ENCODE measurements around the gene ERCC1. TPM values are rescaled to one million over a fixed set of nuclear protein-coding genes. Genes with fewer than 3 reads are reported as not detected.
"Not testable (repeated sequence)": the region's sequence is repeated elsewhere in the genome, so short reads cannot be mapped to it uniquely, and the experiment has no call there.

Gene ERCC1
- total RNA-seq, 1 donor from 2014 or later: 123 TPM

DNA sequence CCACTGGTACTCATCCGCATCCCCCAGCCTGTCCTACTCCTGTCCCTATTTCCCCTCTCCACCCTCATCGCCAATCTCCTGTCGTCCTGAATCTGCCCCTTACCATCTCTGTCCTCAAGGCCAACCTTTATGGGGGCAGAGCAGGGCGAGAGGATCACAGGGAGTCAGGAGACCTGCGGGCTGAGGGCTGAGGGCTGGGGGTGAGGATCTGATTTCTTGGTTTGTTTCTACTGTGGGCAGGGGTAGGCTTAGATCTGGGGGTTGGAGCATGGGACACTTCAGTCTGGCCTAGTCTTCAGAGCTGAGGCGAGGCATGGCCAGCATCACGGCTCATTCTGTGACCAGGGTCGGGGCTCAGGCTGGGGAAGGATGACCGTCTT is 16.5 kb upstream of the ERCC1 start:
- Histone ChIP-seq H3K27ac (peak overlapping the region; percentile 98), H3K9me3 (no peaks in the 10 kb centered on the region), H3K4me3 (peak overlapping the region; percentile 61 to 81), H3K27me3 (no peaks in the 10 kb centered on the region), H3K4me1 (peaks cover 26% of the 10 kb centered on the region), H3K36me3 (no peaks in the 10 kb centered on the region)
- no peak for DNase-seq (ENCODE audit: extremely low spot score in 2 of 2)
- intact Hi-C loops (cut with DNase I): no loop called here
- TF ChIP-seq, protein P1, sequence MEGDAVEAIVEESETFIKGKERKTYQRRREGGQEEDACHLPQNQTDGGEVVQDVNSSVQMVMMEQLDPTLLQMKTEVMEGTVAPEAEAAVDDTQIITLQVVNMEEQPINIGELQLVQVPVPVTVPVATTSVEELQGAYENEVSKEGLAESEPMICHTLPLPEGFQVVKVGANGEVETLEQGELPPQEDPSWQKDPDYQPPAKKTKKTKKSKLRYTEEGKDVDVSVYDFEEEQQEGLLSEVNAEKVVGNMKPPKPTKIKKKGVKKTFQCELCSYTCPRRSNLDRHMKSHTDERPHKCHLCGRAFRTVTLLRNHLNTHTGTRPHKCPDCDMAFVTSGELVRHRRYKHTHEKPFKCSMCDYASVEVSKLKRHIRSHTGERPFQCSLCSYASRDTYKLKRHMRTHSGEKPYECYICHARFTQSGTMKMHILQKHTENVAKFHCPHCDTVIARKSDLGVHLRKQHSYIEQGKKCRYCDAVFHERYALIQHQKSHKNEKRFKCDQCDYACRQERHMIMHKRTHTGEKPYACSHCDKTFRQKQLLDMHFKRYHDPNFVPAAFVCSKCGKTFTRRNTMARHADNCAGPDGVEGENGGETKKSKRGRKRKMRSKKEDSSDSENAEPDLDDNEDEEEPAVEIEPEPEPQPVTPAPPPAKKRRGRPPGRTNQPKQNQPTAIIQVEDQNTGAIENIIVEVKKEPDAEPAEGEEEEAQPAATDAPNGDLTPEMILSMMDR (IDR thresholded peaks at IDR 0.05): no peak
- no peak for TF ChIP-seq POLR2AphosphoS5 (IDR thresholded peaks at IDR 0.05; ENCODE audit: insufficient read depth in 1 of 2, low read depth in 1 of 2)

DNA sequence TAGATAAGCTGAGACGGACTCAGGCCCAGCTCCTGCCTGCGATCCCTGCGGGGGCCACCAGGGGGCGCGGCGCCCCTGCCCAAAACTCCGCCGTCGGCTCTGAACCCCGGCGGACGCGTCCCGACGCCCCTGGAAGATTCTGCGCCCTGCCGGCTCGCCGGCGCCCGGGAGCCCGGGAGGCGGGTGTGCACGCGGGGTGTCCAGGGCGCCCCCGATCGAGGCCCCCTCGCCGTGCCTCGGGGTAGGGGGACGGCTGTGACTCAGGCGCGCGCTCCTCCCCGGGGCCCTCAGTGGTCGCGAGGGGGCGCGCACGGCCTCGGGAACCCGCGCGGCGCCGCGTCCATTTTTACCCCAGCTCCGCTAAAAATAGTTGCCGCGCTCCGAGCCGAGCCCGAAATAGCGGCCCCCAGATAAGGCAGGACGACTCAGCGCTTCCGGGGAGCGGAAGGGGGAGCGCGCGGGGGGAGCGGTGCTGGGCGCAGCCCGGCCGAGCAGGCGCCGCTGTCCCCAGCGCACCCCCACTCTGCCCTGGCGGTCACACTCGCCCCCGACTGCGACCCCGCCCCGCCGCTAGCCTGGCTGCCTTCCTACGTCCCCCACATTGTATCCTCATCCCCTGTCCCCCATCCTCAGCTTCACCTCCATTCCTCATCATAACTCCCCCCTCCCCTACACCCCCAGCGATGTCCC is 16.0 kb upstream of the ERCC1 start:
- intact Hi-C loops (cut with DNase I): loop anchor here (2.0 kb wide), 1 partner anchor 39 kb away; no protein-coding TSS in a partner anchor
- no peaks in the 10 kb centered on the region for H3K36me3 ChIP-seq
- H3K27ac ChIP-seq: peak overlapping the region; percentile 98
- peak overlapping the region; percentile 61 to 81 for H3K4me3 ChIP-seq
- TF ChIP-seq, protein P1 (IDR thresholded peaks at IDR 0.05): peak; percentile 99 to 100 (median 100)
- TF ChIP-seq POLR2AphosphoS5 (IDR thresholded peaks at IDR 0.05; ENCODE audit: insufficient read depth in 1 of 2, low read depth in 1 of 2): peak in 1 of 2 donors; percentile 67
- no peak for TF ChIP-seq POLR2A (IDR thresholded peaks at IDR 0.05)
- H3K9me3 ChIP-seq: no peaks in the 10 kb centered on the region
- no peak for DNase-seq (ENCODE audit: extremely low spot score in 2 of 2)
- peaks cover 22% of the 10 kb centered on the region for H3K4me1 ChIP-seq
- H3K27me3 ChIP-seq: no peaks in the 10 kb centered on the region

DNA sequence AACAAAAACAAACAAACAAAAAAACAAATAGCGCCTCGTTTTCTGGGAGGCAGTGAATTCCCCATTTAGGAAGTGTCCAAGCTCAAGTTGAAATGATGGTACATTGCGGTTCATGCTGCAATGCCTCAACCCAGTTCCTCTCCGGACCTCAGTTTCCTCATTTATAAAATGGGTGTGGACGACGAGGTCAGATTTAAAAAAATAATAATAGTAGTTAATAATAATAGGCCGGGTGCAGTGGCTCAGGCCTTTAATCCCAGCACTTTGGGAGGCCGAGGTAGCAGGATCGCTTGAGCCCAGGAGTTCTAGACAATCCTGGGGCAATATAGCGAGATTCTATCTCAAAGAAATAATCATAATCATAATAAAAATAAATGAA is 15.5 kb upstream of the ERCC1 start:
- Histone ChIP-seq H3K4me1 (peaks cover 17% of the 10 kb centered on the region), H3K27ac (peak overlapping the region; percentile 98), H3K4me3 (peak overlapping the region; percentile 61 to 81), H3K36me3 (no peaks in the 10 kb centered on the region), H3K27me3 (no peaks in the 10 kb centered on the region), H3K9me3 (no peaks in the 10 kb centered on the region)
- DNase-seq (ENCODE audit: extremely low spot score in 2 of 2): no peak
- intact Hi-C loops (cut with DNase I): loop anchor here (2.0 kb wide), 1 partner anchor 40 kb away; no protein-coding TSS in a partner anchor
- TF ChIP-seq, protein P1 (IDR thresholded peaks at IDR 0.05): no peak
- TF ChIP-seq POLR2A (IDR thresholded peaks at IDR 0.05) (no peak), POLR2AphosphoS5 (IDR thresholded peaks at IDR 0.05; ENCODE audit: insufficient read depth in 1 of 2, low read depth in 1 of 2) (no peak)

GRCh38 chr19:45437328-45437727 is 13.6 kb upstream of the ERCC1 start:
- TF ChIP-seq POLR2AphosphoS5 (IDR thresholded peaks at IDR 0.05; ENCODE audit: insufficient read depth in 1 of 2, low read depth in 1 of 2): no peak
- TF ChIP-seq, protein P1 (IDR thresholded peaks at IDR 0.05): no peak
- TF ChIP-seq POLR2A (IDR thresholded peaks at IDR 0.05): no peak
- no peaks in the 10 kb centered on the region for H3K27me3 ChIP-seq
- H3K9me3 ChIP-seq: no peaks in the 10 kb centered on the region
- H3K27ac ChIP-seq: no peak overlapping the region
- no peak for DNase-seq (ENCODE audit: extremely low spot score in 2 of 2)
- intact Hi-C loops (cut with DNase I): no loop called here
- H3K4me3 ChIP-seq: no peak overlapping the region
- H3K36me3 ChIP-seq: no peaks in the 10 kb centered on the region
- H3K4me1 ChIP-seq: peaks cover 9% of the 10 kb centered on the region

- H3K27me3 ChIP-seq; H3K9me3 ChIP-seq; intact Hi-C loops (cut with DNase I); H3K36me3 ChIP-seq; DNase-seq (ENCODE audit: extremely low spot score in 2 of 2); H3K4me3 ChIP-seq; H3K27ac ChIP-seq: not testable (repeated sequence)
- peaks cover 18% of the 10 kb centered on the region for H3K4me1 ChIP-seq
Observed at GRCh38 chr19:45432543-45432942, 8.8 kb upstream of the ERCC1 start.

DNA sequence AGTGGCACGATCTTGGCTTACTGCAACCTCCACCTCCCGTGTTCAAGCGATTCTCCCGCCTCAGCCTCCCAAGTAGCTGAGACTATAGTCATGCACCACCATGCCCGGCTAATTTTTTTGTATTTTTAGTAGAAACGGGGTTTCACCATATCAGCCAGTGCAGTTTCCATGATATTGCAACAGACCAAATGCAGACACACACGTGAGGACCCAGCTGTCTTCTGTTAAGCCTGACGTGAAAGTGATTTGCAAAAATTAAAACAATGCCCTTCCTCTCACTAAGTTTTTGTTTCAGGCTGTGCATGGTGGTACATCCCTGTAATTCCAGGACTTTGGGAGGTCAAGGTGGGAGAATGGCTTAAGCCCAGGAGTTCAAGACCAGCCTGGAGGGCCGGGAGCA is 7.3 kb upstream of the ERCC1 start:
- H3K36me3 ChIP-seq; H3K27me3 ChIP-seq; DNase-seq (ENCODE audit: extremely low spot score in 2 of 2); H3K9me3 ChIP-seq; H3K27ac ChIP-seq; H3K4me3 ChIP-seq; intact Hi-C loops (cut with DNase I): not testable (repeated sequence)
- H3K4me1 ChIP-seq: peaks cover 25% of the 10 kb centered on the region

- H3K36me3 ChIP-seq; intact Hi-C loops (cut with DNase I); DNase-seq (ENCODE audit: extremely low spot score in 2 of 2); H3K4me3 ChIP-seq; H3K27ac ChIP-seq; H3K27me3 ChIP-seq; H3K9me3 ChIP-seq: not testable (repeated sequence)
- peaks cover 25% of the 10 kb centered on the region for H3K4me1 ChIP-seq
Observed at GRCh38 chr19:45429896-45430295, 6.2 kb upstream of the ERCC1 start.

Data from vagina (tissue), 2 donors.